OCI-LY3 (cell line): ENCODE results near the gene WDR13.

Source experiments
- EZH2phosphoT487 ChIP-seq: fragments of 200-600 bp; shearing (Covaris generic); IDR thresholded peaks from 2 replicates; pipeline ENCODE4 v1.6.1; 2018; ENCODE audit warnings: antibody characterized with exemption, mixed run types, low read depth
- TF ChIP-seq, protein P1 (sequence below): fragments of 200-600, 300-600 bp; sonication (generic); IDR thresholded peaks from 2 replicates; pipeline ENCODE4 v1.5.1; 2014; ENCODE audit warnings: antibody characterized with exemption, low read length, low read depth

DNA sequence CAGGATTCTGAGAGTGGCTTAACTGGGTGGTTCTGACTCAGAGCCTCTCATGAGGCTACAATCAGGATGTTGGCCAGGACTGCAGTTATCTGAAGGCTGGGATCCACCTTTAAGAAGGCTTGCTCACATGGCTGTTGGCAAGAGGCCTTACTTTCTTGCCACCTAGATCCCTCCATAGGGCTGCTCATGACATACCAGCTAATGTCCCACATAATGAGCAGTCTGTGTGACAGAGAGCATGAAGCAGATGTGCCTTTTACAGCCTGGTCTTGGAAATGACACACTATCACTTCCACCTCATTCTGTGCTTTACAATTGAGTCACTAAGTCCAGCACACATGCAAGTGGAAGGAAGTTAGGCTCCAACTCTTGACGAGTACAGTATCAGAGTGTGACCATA is 27.3 kb upstream of the WDR13 start:
- TF ChIP-seq, protein P1, sequence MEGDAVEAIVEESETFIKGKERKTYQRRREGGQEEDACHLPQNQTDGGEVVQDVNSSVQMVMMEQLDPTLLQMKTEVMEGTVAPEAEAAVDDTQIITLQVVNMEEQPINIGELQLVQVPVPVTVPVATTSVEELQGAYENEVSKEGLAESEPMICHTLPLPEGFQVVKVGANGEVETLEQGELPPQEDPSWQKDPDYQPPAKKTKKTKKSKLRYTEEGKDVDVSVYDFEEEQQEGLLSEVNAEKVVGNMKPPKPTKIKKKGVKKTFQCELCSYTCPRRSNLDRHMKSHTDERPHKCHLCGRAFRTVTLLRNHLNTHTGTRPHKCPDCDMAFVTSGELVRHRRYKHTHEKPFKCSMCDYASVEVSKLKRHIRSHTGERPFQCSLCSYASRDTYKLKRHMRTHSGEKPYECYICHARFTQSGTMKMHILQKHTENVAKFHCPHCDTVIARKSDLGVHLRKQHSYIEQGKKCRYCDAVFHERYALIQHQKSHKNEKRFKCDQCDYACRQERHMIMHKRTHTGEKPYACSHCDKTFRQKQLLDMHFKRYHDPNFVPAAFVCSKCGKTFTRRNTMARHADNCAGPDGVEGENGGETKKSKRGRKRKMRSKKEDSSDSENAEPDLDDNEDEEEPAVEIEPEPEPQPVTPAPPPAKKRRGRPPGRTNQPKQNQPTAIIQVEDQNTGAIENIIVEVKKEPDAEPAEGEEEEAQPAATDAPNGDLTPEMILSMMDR = no peak
- no peak for TF ChIP-seq EZH2phosphoT487
